HEK293 (cell line): ENCODE measurements around the gene SEMA4C.

Source experiments
- EGR2 ChIP-seq: fragments of 450-650 bp; formaldehyde crosslinking; IDR thresholded peaks from 2 replicates; pipeline ENCODE4 v1.5.1; 2016; ENCODE audit warnings: low read depth, missing biosample characterization, missing genetic modification characterization
- ELK4 ChIP-seq: IDR thresholded peaks from 2 replicates; pipeline ENCODE4 v1.6.1; 2011; ENCODE audit warnings: mild to moderate bottlenecking, low read depth, low read length, borderline replicate concordance
- KLF17 ChIP-seq: fragments of 450-650 bp; formaldehyde crosslinking; IDR thresholded peaks from 2 replicates; pipeline ENCODE4 v1.5.1; 2016; ENCODE audit warnings: missing biosample characterization, missing genetic modification characterization
- KLF8 ChIP-seq: fragments of 450-650 bp; formaldehyde crosslinking; IDR thresholded peaks from 2 replicates; pipeline ENCODE4 v1.5.1; 2016; ENCODE audit warnings: missing biosample characterization, missing genetic modification characterization
- PRDM4 ChIP-seq: fragments of 450-650 bp; formaldehyde crosslinking; IDR thresholded peaks from 2 replicates; pipeline ENCODE4 v1.5.1; 2017; ENCODE audit warnings: missing biosample characterization, missing genetic modification characterization
- RBAK ChIP-seq: fragments of 450-650 bp; formaldehyde crosslinking; IDR thresholded peaks from 2 replicates; pipeline ENCODE4 v1.5.1; 2016; ENCODE audit warnings: missing biosample characterization, missing genetic modification characterization
- SETDB1 ChIP-seq: IDR thresholded peaks from one replicate; pipeline ENCODE4 v1.6.1; 2017; ENCODE audit warnings: mild to moderate bottlenecking, low read length, moderate library complexity, mixed read lengths; ENCODE audit not compliant: insufficient read length
- SP3 ChIP-seq: fragments of 450-650 bp; formaldehyde crosslinking; IDR thresholded peaks from 2 replicates; pipeline ENCODE4 v1.5.1; 2016; ENCODE audit warnings: missing biosample characterization, missing genetic modification characterization
- ZNF121 ChIP-seq: fragments of 450-650 bp; formaldehyde crosslinking; IDR thresholded peaks from 2 replicates; pipeline ENCODE4 v1.5.1; 2016; ENCODE audit warnings: missing biosample characterization, missing genetic modification characterization
- ZNF175 ChIP-seq: fragments of 450-650 bp; formaldehyde crosslinking; IDR thresholded peaks from 2 replicates; pipeline ENCODE4 v1.5.1; 2016; ENCODE audit warnings: missing biosample characterization, missing genetic modification characterization
- ZNF214 ChIP-seq: fragments of 450-650 bp; formaldehyde crosslinking; IDR thresholded peaks from 2 replicates; pipeline ENCODE4 v1.5.1; 2017; ENCODE audit warnings: missing biosample characterization, mild to moderate bottlenecking, missing genetic modification characterization, borderline replicate concordance
- ZNF341 ChIP-seq: fragments of 450-650 bp; formaldehyde crosslinking; IDR thresholded peaks from 2 replicates; pipeline ENCODE4; 2016; ENCODE audit warnings: low read depth, missing biosample characterization, missing genetic modification characterization
- ZNF350 ChIP-seq: fragments of 450-650 bp; formaldehyde crosslinking; IDR thresholded peaks from 2 replicates; pipeline ENCODE4 v1.5.0; 2017; ENCODE audit warnings: missing biosample characterization, mild to moderate bottlenecking, missing genetic modification characterization
- ZNF423 ChIP-seq: fragments of 450-650 bp; formaldehyde crosslinking; IDR thresholded peaks from 2 replicates; pipeline ENCODE4 v1.5.1; 2016; ENCODE audit warnings: missing biosample characterization, missing genetic modification characterization
- ZNF548 ChIP-seq: fragments of 450-650 bp; formaldehyde crosslinking; IDR thresholded peaks from 2 replicates; pipeline ENCODE4 v1.5.1; 2016; ENCODE audit warnings: missing biosample characterization, missing genetic modification characterization
- ZNF561 ChIP-seq: fragments of 450-650 bp; IDR thresholded peaks from 2 replicates; pipeline ENCODE4 v1.5.1; 2018; ENCODE audit warnings: missing biosample characterization, missing genetic modification characterization, borderline replicate concordance
- ZNF600 ChIP-seq: fragments of 450-650 bp; formaldehyde crosslinking; IDR thresholded peaks from 2 replicates; pipeline ENCODE4 v1.5.1; 2016; ENCODE audit warnings: missing biosample characterization, missing genetic modification characterization
- ZNF660 ChIP-seq: fragments of 450-650 bp; IDR thresholded peaks from 2 replicates; pipeline ENCODE4 v1.5.1; 2018; ENCODE audit warnings: missing biosample characterization, mild to moderate bottlenecking, missing genetic modification characterization
- ZNF692 ChIP-seq: fragments of 450-650 bp; formaldehyde crosslinking; IDR thresholded peaks from 2 replicates; pipeline ENCODE4 v1.5.1; 2016; ENCODE audit warnings: missing biosample characterization, missing genetic modification characterization
- ZSCAN30 ChIP-seq: fragments of 450-650 bp; IDR thresholded peaks from 2 replicates; pipeline ENCODE4 v1.5.1; 2018; ENCODE audit warnings: missing biosample characterization, mild to moderate bottlenecking, missing genetic modification characterization, moderate library complexity

Gene SEMA4C

GRCh38 chr2:96816127-96816835 is 53.6 kb downstream of the SEMA4C start, which contains the start of gene CNNM3 (continued):
- TF ChIP-seq ZNF423: 0 out of 2 replicates have a peak, but pooled peaks have one; percentile 19
- TF ChIP-seq KLF17: 0 out of 2 replicates have a peak, but pooled peaks have one; percentile 25
- TF ChIP-seq EGR2 (tag by site-specific recombination): peak; percentile 56
- no peak for TF ChIP-seq ZNF350 (tag by site-specific recombination)
- TF ChIP-seq ZNF600 (tag by site-specific recombination): no peak
- TF ChIP-seq ZNF175 (tag by site-specific recombination): no peak
- TF ChIP-seq SETDB1: no peak
- no peak for TF ChIP-seq ZNF214 (tag by site-specific recombination)
- peak; percentile 42; the same call in 1 of the 2 replicates for TF ChIP-seq ZSCAN30
- peak; percentile 31; the same call in 1 of the 2 replicates for TF ChIP-seq ZNF341 (tag by site-specific recombination)
- TF ChIP-seq ZNF692 (tag by site-specific recombination): peak; percentile 43; the same call in 1 of the 2 replicates
- peak; percentile 79; the same call in 1 of the 2 replicates for TF ChIP-seq KLF8 (tag by site-specific recombination)
- no peak for TF ChIP-seq RBAK (tag by site-specific recombination)
- TF ChIP-seq ZNF660: peak; percentile 81
- TF ChIP-seq ZNF121: no peak
- TF ChIP-seq ZNF561 (tag by site-specific recombination): peak; percentile 55; the same call in 1 of the 2 replicates
- TF ChIP-seq ZNF548 (tag by site-specific recombination): no peak
- peak; percentile 61 for TF ChIP-seq SP3 (tag by site-specific recombination)
- no peak for TF ChIP-seq PRDM4
- TF ChIP-seq ELK4: no peak
- TF ChIP-seq, all 188 proteins: peak for 35
